ENCODE measurements around the gene GOSR2.

GOSR2 gene

DNA sequence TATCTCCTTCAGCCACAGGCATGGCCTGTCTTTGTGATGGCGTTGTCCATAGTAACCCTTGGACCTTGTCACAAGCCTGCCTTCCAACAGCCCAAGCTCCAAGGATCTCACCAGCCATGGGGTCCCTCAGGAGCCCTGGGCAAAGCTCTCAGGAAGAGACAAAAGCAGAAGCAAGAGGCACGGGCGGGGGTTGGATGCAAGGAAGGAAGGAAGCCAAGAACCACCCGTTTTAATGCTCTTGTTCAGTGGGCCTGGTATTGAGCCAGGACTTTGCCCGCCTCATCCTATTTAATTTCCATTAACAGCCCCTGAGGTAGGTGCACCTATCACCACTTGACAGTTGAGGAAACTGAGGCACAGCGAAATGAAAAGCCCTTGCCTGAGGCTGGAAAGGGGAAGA, 32.3 kb upstream of the GOSR2 start:
- TF ChIP-seq, protein P1, sequence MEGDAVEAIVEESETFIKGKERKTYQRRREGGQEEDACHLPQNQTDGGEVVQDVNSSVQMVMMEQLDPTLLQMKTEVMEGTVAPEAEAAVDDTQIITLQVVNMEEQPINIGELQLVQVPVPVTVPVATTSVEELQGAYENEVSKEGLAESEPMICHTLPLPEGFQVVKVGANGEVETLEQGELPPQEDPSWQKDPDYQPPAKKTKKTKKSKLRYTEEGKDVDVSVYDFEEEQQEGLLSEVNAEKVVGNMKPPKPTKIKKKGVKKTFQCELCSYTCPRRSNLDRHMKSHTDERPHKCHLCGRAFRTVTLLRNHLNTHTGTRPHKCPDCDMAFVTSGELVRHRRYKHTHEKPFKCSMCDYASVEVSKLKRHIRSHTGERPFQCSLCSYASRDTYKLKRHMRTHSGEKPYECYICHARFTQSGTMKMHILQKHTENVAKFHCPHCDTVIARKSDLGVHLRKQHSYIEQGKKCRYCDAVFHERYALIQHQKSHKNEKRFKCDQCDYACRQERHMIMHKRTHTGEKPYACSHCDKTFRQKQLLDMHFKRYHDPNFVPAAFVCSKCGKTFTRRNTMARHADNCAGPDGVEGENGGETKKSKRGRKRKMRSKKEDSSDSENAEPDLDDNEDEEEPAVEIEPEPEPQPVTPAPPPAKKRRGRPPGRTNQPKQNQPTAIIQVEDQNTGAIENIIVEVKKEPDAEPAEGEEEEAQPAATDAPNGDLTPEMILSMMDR (IDR thresholded peaks at IDR 0.05; ENCODE audit: insufficient read depth, low read depth, low read length, missing control alignments): no peak
- H3K4me3 ChIP-seq (ENCODE audit: low read length): no peak overlapping the region
- no peak for DNase-seq (ENCODE audit: low read depth)

DNA sequence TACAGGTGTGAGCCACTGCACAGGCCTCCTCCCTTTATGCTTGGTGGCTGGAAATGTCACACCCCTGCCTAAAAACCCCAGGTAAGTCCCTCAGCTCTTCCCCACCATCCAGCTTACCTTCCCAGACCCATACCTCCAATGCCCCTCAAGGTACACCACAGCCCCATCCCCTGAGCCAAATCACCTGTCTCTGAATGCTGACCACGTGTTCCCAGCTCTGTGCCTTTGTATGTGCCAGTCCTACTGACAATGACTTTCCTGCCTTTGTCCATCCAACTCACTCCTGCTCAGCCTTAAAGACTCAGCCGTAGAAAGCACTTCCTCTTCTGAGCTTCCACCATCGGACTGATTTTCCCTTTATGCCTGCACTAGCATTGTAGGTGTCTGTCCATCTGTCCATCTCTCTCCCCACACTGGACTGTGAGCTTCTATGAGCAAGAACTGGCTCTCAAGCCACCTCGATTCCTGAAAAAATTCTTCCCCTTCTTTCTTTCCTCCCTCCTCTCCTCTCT, 30.7 kb upstream of the GOSR2 start:
- no peak for DNase-seq (ENCODE audit: low read depth)
- no peak overlapping the region for H3K4me3 ChIP-seq (ENCODE audit: low read length)
- TF ChIP-seq, protein P1 (IDR thresholded peaks at IDR 0.05; ENCODE audit: insufficient read depth, low read depth, low read length, missing control alignments): no peak

DNA sequence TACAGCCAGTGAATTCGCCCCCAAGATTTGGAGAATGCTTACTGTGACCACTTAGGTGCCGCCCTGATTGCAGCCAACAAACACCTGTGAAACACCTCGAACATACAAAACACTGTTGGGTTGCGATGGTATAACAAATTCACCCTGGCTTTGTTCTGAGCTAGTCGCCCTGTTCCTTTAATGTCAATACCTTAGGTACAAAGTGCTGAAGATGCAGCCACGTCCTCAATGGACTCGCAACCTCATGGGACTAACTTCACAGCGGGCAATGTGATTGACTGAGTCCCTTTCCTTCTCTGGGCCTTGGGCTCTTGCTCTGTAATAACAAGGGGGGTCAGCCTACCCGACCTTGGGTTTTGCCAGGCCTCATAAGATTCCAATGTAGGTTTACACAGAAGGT, 28.9 kb upstream of the GOSR2 start:
- H3K4me3 ChIP-seq (ENCODE audit: low read length): no peak overlapping the region
- TF ChIP-seq, protein P1 (IDR thresholded peaks at IDR 0.05; ENCODE audit: insufficient read depth, low read depth, low read length, missing control alignments): no peak

DNA sequence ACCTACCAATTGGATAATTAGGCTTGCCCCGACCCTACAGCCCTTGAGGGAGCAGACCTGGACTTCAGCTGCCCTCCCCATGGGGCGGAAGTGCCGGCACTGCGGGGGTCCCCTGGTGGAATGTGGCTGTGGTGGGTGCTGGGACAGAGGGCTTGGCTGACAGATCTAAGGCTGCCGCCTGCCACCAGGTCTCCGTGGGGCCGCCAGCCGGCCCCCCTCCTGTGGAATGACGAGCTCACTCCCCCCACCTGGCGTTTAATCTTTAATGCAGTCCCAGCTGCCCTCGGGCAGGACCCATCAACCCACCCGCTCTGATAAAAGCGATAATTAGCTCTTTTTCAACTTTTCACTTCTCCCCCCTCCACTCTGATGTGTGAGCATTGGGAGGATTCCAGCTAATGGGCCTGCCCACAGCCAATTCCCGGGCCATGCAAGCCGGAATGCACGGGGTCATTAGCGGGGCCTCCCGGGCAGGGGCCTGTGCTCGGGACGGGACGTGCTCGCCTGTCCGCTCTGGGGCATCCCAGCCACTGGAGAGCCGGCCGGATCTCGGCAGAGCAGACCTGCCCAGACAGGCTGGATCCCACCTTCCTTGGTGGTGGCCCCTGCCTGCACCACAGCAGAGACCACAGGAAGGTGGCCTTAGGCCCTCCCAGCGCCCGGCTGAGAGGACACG, 28.3 kb upstream of the GOSR2 start:
- H3K4me3 ChIP-seq (ENCODE audit: low read length): no peak overlapping the region
- no peak for DNase-seq (ENCODE audit: low read depth)
- TF ChIP-seq, protein P1 (IDR thresholded peaks at IDR 0.05; ENCODE audit: insufficient read depth, low read depth, low read length, missing control alignments): no peak

More for the DNA sequence above, 28.9 kb upstream of the GOSR2 start:
- no peak for DNase-seq (ENCODE audit: low read depth)

DNA sequence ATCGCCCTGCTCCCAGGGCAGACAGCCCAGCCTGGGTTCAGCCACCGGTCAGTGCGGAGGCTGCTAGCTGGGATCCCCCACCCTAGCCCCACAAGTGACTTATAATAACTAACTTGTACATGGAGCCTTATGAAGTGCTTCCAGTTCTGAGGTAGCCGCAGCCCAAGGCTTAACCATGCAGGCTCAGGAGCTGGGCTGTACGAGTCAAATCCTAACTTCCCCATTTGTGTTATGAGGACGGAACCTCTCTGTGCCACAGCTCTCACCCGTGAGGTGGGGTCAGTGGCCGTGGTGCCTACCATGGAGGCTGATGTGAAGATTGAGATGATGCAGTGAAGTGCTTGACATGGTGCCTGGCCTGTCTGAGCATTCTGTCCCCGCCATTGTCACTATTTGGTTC, 27.8 kb upstream of the GOSR2 start:
- TF ChIP-seq, protein P1 (IDR thresholded peaks at IDR 0.05; ENCODE audit: insufficient read depth, low read depth, low read length, missing control alignments): no peak
- H3K4me3 ChIP-seq (ENCODE audit: low read length): no peak overlapping the region
- no peak for DNase-seq (ENCODE audit: low read depth)

DNA sequence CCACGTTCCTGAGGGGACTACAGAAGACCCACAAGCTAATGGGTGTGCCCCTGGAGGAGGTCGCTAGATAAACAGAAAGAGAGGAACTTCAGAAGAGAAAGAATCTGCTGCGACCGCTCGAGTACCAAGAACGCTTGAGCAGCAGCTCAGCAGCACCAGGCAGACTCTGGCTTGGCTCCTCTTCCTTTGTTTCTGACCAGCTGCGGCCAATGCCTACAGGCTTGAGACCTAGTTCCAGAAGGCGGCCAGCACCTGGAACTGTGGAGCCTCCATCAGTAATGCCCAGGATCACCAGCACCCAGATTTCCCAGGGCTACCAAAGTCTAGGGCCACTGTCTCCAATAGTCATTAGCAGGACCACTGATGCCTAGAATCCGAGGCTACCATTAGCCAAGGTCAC, 26.0 kb upstream of the GOSR2 start:
- DNase-seq (ENCODE audit: low read depth): no peak
- no peak overlapping the region for H3K4me3 ChIP-seq (ENCODE audit: low read length)
- TF ChIP-seq, protein P1 (IDR thresholded peaks at IDR 0.05; ENCODE audit: insufficient read depth, low read depth, low read length, missing control alignments): no peak

DNA sequence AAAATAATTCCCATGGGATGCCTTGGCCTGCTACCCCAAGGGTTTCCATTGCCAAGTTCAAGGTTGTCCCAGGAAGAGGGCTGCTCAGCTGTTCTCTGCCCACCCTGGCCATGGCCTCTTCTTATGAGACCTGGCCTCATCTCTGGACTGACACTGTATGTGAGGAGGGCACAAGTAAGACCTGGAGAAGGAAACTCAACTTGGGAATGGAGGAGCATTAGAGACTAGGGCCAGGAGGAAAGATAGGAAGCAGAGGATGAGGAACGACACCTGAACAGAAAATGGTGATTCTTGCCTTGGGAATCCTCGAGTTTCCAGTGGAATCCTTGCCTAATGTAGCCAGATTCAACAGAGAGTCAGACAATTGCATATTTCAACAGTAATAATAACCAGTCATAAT, 24.6 kb upstream of the GOSR2 start:
- TF ChIP-seq, protein P1 (IDR thresholded peaks at IDR 0.05; ENCODE audit: insufficient read depth, low read depth, low read length, missing control alignments): no peak
- no peak overlapping the region for H3K4me3 ChIP-seq (ENCODE audit: low read length)
- DNase-seq (ENCODE audit: low read depth): no peak

Measured in epithelial cell of esophagus (primary cell).